IPS-15b (cell line): ENCODE results near the gene GABBR2.

Source experiments
- H3K27me3 ChIP-seq: one replicate; pipeline ENCODE4 v1.6.1; 2013; ENCODE audit warnings: low read length; ENCODE audit not compliant: control insufficient read depth, insufficient read depth
- H3K36me3 ChIP-seq: one replicate; pipeline ENCODE4 v1.6.1; 2013; ENCODE audit warnings: low read length; ENCODE audit not compliant: control insufficient read depth, insufficient read depth
- H3K4me1 ChIP-seq: one replicate; pipeline ENCODE4 v1.6.1; 2013; ENCODE audit warnings: mild to moderate bottlenecking, low read length; ENCODE audit not compliant: control insufficient read depth, insufficient read depth
- H3K4me3 ChIP-seq: one replicate; pipeline ENCODE4 v1.5.1; 2013; ENCODE audit warnings: low read depth, low read length
- H3K9ac ChIP-seq: one replicate; pipeline ENCODE4 v1.6.1; 2013; ENCODE audit warnings: low read depth, mild to moderate bottlenecking, low read length
- H3K9me3 ChIP-seq: one replicate; pipeline ENCODE4 v1.6.1; 2013; ENCODE audit warnings: mild to moderate bottlenecking, low read length; ENCODE audit not compliant: control insufficient read depth, insufficient read depth

GABBR2 gene

GRCh38 chr9:98315551-98316060, 393.1 kb downstream of the GABBR2 start:
- Histone ChIP-seq H3K4me1 (peaks cover 4% of the 10 kb centered on the region), H3K4me3 (no peak overlapping the region), H3K27me3 (no peaks in the 10 kb centered on the region), H3K36me3 (no peaks in the 10 kb centered on the region), H3K9me3 (no peaks in the 10 kb centered on the region), H3K9ac (no peak overlapping the region)

DNA sequence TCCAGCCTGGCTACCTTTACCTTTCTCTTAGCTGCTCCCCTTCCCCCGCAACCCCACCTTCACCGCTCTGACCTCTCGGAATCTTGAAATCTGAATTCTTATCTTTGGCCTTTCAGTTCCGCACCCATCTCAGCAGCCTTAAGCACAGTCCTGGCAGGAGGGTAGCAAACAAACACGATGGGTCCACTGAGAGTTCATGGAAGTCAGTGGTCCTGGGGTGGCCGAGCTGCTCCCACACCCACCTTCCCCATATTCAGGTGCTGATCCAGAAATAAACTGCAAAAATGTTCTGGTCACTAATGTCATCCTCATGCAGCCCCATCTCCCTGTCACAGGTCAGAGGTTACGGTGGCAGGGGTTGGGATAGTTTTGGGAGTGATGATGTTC, 393.7 kb downstream of the GABBR2 start:
- Histone ChIP-seq H3K36me3 (no peaks in the 10 kb centered on the region), H3K4me1 (peaks cover 4% of the 10 kb centered on the region), H3K9me3 (no peaks in the 10 kb centered on the region), H3K27me3 (no peaks in the 10 kb centered on the region), H3K9ac (no peak overlapping the region), H3K4me3 (no peak overlapping the region)

GRCh38 chr9:98314381-98315066, 394.2 kb downstream of the GABBR2 start:
- H3K36me3 ChIP-seq: no peaks in the 10 kb centered on the region

GRCh38 chr9:98312365-98312764, 396.4 kb downstream of the GABBR2 start:
- peaks cover 4% of the 10 kb centered on the region for H3K4me1 ChIP-seq
- H3K36me3 ChIP-seq: no peaks in the 10 kb centered on the region
- no peaks in the 10 kb centered on the region for H3K9me3 ChIP-seq
- H3K4me3 ChIP-seq: no peak overlapping the region
- no peak overlapping the region for H3K9ac ChIP-seq
- H3K27me3 ChIP-seq: no peaks in the 10 kb centered on the region

More at GRCh38 chr9:98314381-98315066, 394.2 kb downstream of the GABBR2 start:
- no peaks in the 10 kb centered on the region for H3K27me3 ChIP-seq
- H3K4me3 ChIP-seq: no peak overlapping the region
- H3K9me3 ChIP-seq: no peaks in the 10 kb centered on the region
- H3K4me1 ChIP-seq: peaks cover 4% of the 10 kb centered on the region
- H3K9ac ChIP-seq: no peak overlapping the region

DNA sequence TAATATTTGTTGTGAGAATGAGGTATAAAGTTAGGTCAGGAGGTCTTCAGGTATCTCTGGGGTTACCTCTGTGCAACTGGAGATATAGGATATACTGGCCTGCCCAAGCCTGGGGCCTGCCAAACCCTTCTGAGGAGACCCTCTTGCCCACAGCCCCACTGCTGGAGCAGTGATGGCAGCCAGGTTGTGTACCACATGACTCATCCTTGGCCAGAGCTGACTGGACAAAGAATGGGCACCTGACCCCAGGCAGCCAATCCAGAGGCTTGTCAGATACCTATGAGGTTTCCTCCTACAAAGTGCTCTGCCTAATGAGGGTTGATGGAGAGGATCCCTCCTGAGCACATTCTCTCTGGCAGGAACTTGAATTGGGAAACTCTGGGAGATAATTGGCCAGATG, 397.2 kb downstream of the GABBR2 start:
- Histone ChIP-seq H3K4me3 (no peak overlapping the region), H3K9me3 (no peaks in the 10 kb centered on the region), H3K4me1 (peaks cover 4% of the 10 kb centered on the region), H3K9ac (no peak overlapping the region), H3K27me3 (no peaks in the 10 kb centered on the region), H3K36me3 (no peaks in the 10 kb centered on the region)

GRCh38 chr9:98310752-98311392, 397.9 kb downstream of the GABBR2 start:
- Histone ChIP-seq H3K9me3 (no peaks in the 10 kb centered on the region), H3K9ac (no peak overlapping the region), H3K4me3 (no peak overlapping the region), H3K27me3 (no peaks in the 10 kb centered on the region), H3K4me1 (peaks cover 4% of the 10 kb centered on the region), H3K36me3 (no peaks in the 10 kb centered on the region)

GRCh38 chr9:98306384-98307145, 402.2 kb downstream of the GABBR2 start:
- no peaks in the 10 kb centered on the region for H3K9me3 ChIP-seq
- H3K27me3 ChIP-seq: no peaks in the 10 kb centered on the region
- H3K4me1 ChIP-seq: no peaks in the 10 kb centered on the region
- H3K9ac ChIP-seq: no peak overlapping the region
- no peaks in the 10 kb centered on the region for H3K36me3 ChIP-seq
- no peak overlapping the region for H3K4me3 ChIP-seq

GRCh38 chr9:98304381-98304780, 404.4 kb downstream of the GABBR2 start:
- Histone ChIP-seq H3K9me3 (no peaks in the 10 kb centered on the region), H3K36me3 (no peaks in the 10 kb centered on the region), H3K27me3 (no peaks in the 10 kb centered on the region), H3K4me3 (no peak overlapping the region), H3K4me1 (no peaks in the 10 kb centered on the region), H3K9ac (no peak overlapping the region)

DNA sequence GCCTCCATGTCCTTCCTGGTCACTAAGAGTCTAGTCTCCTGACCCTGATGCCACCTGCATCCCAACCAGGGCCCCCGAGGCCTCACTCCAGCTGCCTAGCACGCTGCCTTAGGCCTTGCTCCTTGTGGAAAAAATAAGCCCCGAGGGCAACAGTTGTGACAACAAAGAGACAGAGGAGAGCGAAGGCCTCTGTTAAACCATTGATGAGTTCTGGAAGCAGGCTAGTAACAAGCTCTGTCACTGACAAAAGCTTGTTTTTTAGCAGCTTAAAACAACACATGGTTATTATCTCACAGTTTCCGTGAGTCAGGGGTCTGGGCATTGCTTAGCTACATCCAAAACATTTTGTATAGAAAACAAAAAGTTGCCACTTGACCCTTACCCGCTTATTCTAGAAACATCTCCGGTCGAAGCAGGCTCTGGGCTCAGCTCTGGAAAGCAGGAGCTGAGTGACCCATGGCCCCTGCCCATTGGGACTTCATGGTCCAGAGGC, 405.1 kb downstream of the GABBR2 start:
- Histone ChIP-seq H3K9me3 (no peaks in the 10 kb centered on the region), H3K36me3 (no peaks in the 10 kb centered on the region), H3K27me3 (no peaks in the 10 kb centered on the region), H3K4me3 (no peak overlapping the region), H3K4me1 (no peaks in the 10 kb centered on the region), H3K9ac (no peak overlapping the region)

- H3K36me3 ChIP-seq: no peaks in the 10 kb centered on the region
Observed at GRCh38 chr9:98302938-98303632, 405.6 kb downstream of the GABBR2 start.

GRCh38 chr9:98302150-98302549, 406.6 kb downstream of the GABBR2 start:
- no peak overlapping the region for H3K4me3 ChIP-seq
- H3K27me3 ChIP-seq: no peaks in the 10 kb centered on the region
- H3K9me3 ChIP-seq: no peaks in the 10 kb centered on the region
- H3K36me3 ChIP-seq: no peaks in the 10 kb centered on the region
- no peak overlapping the region for H3K9ac ChIP-seq
- no peaks in the 10 kb centered on the region for H3K4me1 ChIP-seq

More at GRCh38 chr9:98302938-98303632, 405.6 kb downstream of the GABBR2 start:
- H3K4me3 ChIP-seq: no peak overlapping the region
- H3K9me3 ChIP-seq: no peaks in the 10 kb centered on the region
- no peak overlapping the region for H3K9ac ChIP-seq
- no peaks in the 10 kb centered on the region for H3K27me3 ChIP-seq
- H3K4me1 ChIP-seq: no peaks in the 10 kb centered on the region
